PC-3 (cell line): ENCODE data around the gene VAV3.

Experiments
- CTCF ChIP-seq: fragments of 300-600 bp; sonication (generic); conservative IDR thresholded peaks from 2 replicates; pipeline ENCODE4 v1.5.1; 2017; ENCODE audit warnings: antibody characterized with exemption, low read depth, mild to moderate bottlenecking, low read length
- EZH2phosphoT487 ChIP-seq: fragments of 300-600 bp; sonication (generic); IDR thresholded peaks from 2 replicates; pipeline ENCODE4 v1.6.1; 2018; ENCODE audit warnings: mild to moderate bottlenecking, antibody characterized with exemption, low read length, borderline replicate concordance

GRCh38 chr1:107993920-107994319 is 28.9 kb upstream of the VAV3 start:
- TF ChIP-seq EZH2phosphoT487 (no peak), CTCF (no peak)
